Esophagus muscularis mucosa (tissue), 3 donors: Measurements from ENCODE around the gene KHNYN.

Source experiments
- CTCF ChIP-seq, 3 experiments: fragments of 200-600 bp in 2 of 3; fragments of 450-650 bp in 1 of 3; sonication (generic) in 2 of 3; IDR thresholded peaks; one replicate each; pipeline ENCODE4 v1.5.1; 2017 to 2019; ENCODE audit warnings: antibody characterized with exemption in 3 of 3, mild to moderate bottlenecking in 2 of 3, moderate library complexity in 1 of 3
- POLR2A ChIP-seq: fragments of 450-650 bp; IDR thresholded peaks from one replicate; pipeline ENCODE4 v1.6.1; 2017; ENCODE audit warnings: antibody characterized with exemption, moderate library complexity, mild to moderate bottlenecking, low read depth
- POLR2AphosphoS5 ChIP-seq, 2 donors: sonication (generic); formaldehyde crosslinking; IDR thresholded peaks; one replicate each; pipeline ENCODE4 v1.6.1; 2017; ENCODE audit warnings: antibody characterized with exemption in 2 of 2

DNA sequence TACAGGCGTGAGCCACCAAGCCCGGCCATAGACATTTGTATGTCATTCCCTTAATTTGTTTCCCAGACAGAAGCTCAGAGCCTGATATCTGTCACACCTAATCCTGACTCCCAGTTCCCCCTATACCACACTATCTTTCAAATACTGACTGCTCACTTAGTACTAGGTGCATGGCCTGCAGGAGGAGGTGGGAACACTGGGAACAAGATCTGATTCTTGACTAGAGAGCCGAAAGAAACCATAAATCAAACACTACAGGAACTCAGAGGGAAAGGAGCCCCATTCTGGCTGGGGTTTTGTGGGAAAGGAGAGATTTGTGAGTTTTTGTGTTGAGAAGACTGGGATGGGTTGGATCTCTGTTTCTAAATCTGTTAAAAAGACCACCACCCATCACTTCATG is 4.9 kb downstream of the KHNYN start:
- TF ChIP-seq CTCF (IDR thresholded peaks at IDR 0.05) (no peak), POLR2AphosphoS5 (IDR thresholded peaks at IDR 0.05) (no peak), POLR2A (no peak)
